H1 (cell line): Measurements from ENCODE around the gene CNPY3. TPM values are rescaled to one million over a fixed set of nuclear protein-coding genes. Genes with fewer than 3 reads are reported as not detected.

Source experiments
- CTCF ChIA-PET: fragments of 300-600 bp; sonication (Branson Sonifier 250); formaldehyde crosslinking; loops from one replicate; lab custom pipeline; 2021; ENCODE audit not compliant: partially characterized antibody; lab: Charles Lee
- POLR2A ChIA-PET: fragments of 300-600 bp; sonication (Branson Sonifier 250); formaldehyde crosslinking; loops from one replicate; lab custom pipeline; 2021; ENCODE audit warnings: inconsistent platforms; ENCODE audit not compliant: partially characterized antibody; lab: Charles Lee
- DNase-seq, 2 experiments: peaks; one replicate each; pipeline versions ENCODE4 v3.0.0 to v3.0.0-alpha.2; 2010 to 2022; ENCODE audit warnings: low spot score in 2 of 2, low read depth in 1 of 2, mixed read lengths in 1 of 2
- FAIRE-seq: peaks from 2 replicates; lab custom pipeline; 2011; peaks lifted over from hg19 to GRCh38; lab: Jason Lieb, UNC
- H2AFZ ChIP-seq: 2 replicates; pipeline ENCODE4 v1.8.1; 2012; ENCODE audit warnings: low read length, inconsistent platforms
- H2AK5ac ChIP-seq: 2 replicates; pipeline ENCODE4 v1.6.1; 2013; ENCODE audit warnings: low read depth, low read length
- H2BK120ac ChIP-seq: replicated peaks from 2 replicates; pipeline ENCODE3; 2013; ENCODE audit warnings: low read depth, low read length, inconsistent platforms
- H2BK12ac ChIP-seq: 2 replicates; pipeline ENCODE4 v1.6.1; 2013; ENCODE audit warnings: low read depth, low read length
- H2BK15ac ChIP-seq: 2 replicates; pipeline ENCODE4 v1.6.1; 2013; ENCODE audit warnings: low read length
- H2BK20ac ChIP-seq: 2 replicates; pipeline ENCODE4 v1.6.1; 2013; ENCODE audit warnings: low read length
- H2BK5ac ChIP-seq: 2 replicates; pipeline ENCODE4 v1.6.1; 2013; ENCODE audit warnings: low read depth, low read length
- H3K14ac ChIP-seq: 2 replicates; pipeline ENCODE4 v1.6.1; 2013; ENCODE audit warnings: inconsistent platforms; ENCODE audit not compliant: insufficient read length
- H3K18ac ChIP-seq: 2 replicates; pipeline ENCODE4 v1.6.1; 2013; ENCODE audit warnings: low read length; ENCODE audit errors: extremely low read depth
- H3K23ac ChIP-seq: 2 replicates; pipeline ENCODE4 v1.6.1; 2013; ENCODE audit warnings: inconsistent platforms; ENCODE audit not compliant: insufficient read length
- H3K23me2 ChIP-seq: 2 replicates; pipeline ENCODE4 v1.6.1; 2013; ENCODE audit warnings: low read depth, low read length
- H3K27ac ChIP-seq: 2 replicates; pipeline ENCODE4 v1.6.1; 2011; ENCODE audit warnings: low read depth, low read length, inconsistent platforms
- H3K27me3 ChIP-seq, 4 experiments: replicated peaks in 1 of 4; 1 replicate in 1 of 4; 2 replicates in 3 of 4; pipeline versions ENCODE4 v1.6.1 to v1.8.1; 2011 to 2013; ENCODE audit warnings: low read length in 3 of 4, mild to moderate bottlenecking in 3 of 4, inconsistent platforms in 2 of 4, mixed read lengths in 2 of 4, moderate library complexity in 1 of 4; ENCODE audit not compliant: control insufficient read depth in 3 of 4, insufficient read depth in 3 of 4; ENCODE audit errors: extremely low read depth in 1 of 4
- H3K36me3 ChIP-seq, 4 experiments: 2 replicates each; pipeline versions ENCODE4 v1.6.1 to v1.8.1; 2011 to 2013; ENCODE audit warnings: mild to moderate bottlenecking in 4 of 4, low read length in 3 of 4, moderate library complexity in 2 of 4, control low read depth in 1 of 4, inconsistent platforms in 1 of 4; ENCODE audit not compliant: insufficient read depth in 4 of 4, control insufficient read depth in 2 of 4
- H3K4ac ChIP-seq: replicated peaks from 2 replicates; pipeline ENCODE3; 2013; ENCODE audit warnings: low read length, low read depth, mixed read lengths, inconsistent platforms; ENCODE audit not compliant: insufficient read length
- H3K4me1 ChIP-seq, 4 experiments: replicated peaks in 1 of 4; 1 replicate in 1 of 4; 2 replicates in 3 of 4; pipeline versions ENCODE4 v1.6.1 to v1.8.1; 2011 to 2013; ENCODE audit warnings: low read length in 3 of 4, inconsistent platforms in 2 of 4, mixed read lengths in 1 of 4; ENCODE audit not compliant: insufficient read depth in 4 of 4, control insufficient read depth in 3 of 4
- H3K4me2 ChIP-seq, 2 experiments: 2 replicates each; pipeline versions ENCODE4 v1.6.1 to v1.8.1; 2011 to 2013; ENCODE audit warnings: low read depth in 2 of 2, low read length in 2 of 2, control low read depth in 1 of 2, inconsistent platforms in 1 of 2, mild to moderate bottlenecking in 1 of 2; ENCODE audit not compliant: insufficient read depth in 1 of 2
- H3K4me3 ChIP-seq, 4 experiments: fragments of 200-600, 300-600 bp in 1 of 4; sonication (generic), shearing (Covaris generic), sonication (Bioruptor Twin) in 1 of 4; 2 replicates each; pipeline versions ENCODE4 v1.5.1 to v1.8.1; 2011 to 2016; ENCODE audit warnings: low read length in 4 of 4, low read depth in 3 of 4, control low read depth in 2 of 4, inconsistent platforms in 2 of 4, mild to moderate bottlenecking in 2 of 4, mixed read lengths in 1 of 4, moderate library complexity in 1 of 4; ENCODE audit not compliant: insufficient read depth in 2 of 4; ENCODE audit errors: extremely low read depth in 1 of 4
- H3K56ac ChIP-seq: replicated peaks from 2 replicates; pipeline ENCODE3; 2013; ENCODE audit warnings: low read depth, mild to moderate bottlenecking, mixed read lengths, low read length, inconsistent platforms; ENCODE audit not compliant: insufficient read length
- H3K79me1 ChIP-seq: 2 replicates; pipeline ENCODE4 v1.6.1; 2013; ENCODE audit warnings: low read depth, low read length, control low read depth
- H3K79me2 ChIP-seq, 2 experiments: 2 replicates each; pipeline versions ENCODE4 v1.6.1 to v1.8.1; 2012 to 2013; ENCODE audit warnings: low read length in 2 of 2, mild to moderate bottlenecking in 2 of 2, inconsistent platforms in 1 of 2; ENCODE audit not compliant: insufficient read depth in 2 of 2, control insufficient read depth in 1 of 2
- H3K9ac ChIP-seq, 4 experiments: replicated peaks in 1 of 4; 1 replicate in 1 of 4; 2 replicates in 3 of 4; pipeline versions ENCODE4 v1.6.1 to v1.8.1; 2011 to 2013; ENCODE audit warnings: low read depth in 3 of 4, low read length in 3 of 4, control low read depth in 2 of 4, mild to moderate bottlenecking in 2 of 4, moderate library complexity in 2 of 4, inconsistent platforms in 1 of 4; ENCODE audit errors: extremely low read depth in 1 of 4
- H3K9me3 ChIP-seq, 2 experiments: 2 replicates each; pipeline versions ENCODE4 v1.6.1 to v1.8.1; 2012 to 2013; ENCODE audit warnings: mild to moderate bottlenecking in 2 of 2, moderate library complexity in 2 of 2, control low read depth in 1 of 2, inconsistent platforms in 1 of 2, low read depth in 1 of 2, low read length in 1 of 2, mixed read lengths in 1 of 2; ENCODE audit not compliant: insufficient read depth in 2 of 2
- H4K20me1 ChIP-seq, 2 experiments: replicated peaks in 1 of 2; 2 replicates each; pipeline versions ENCODE3 to v1.8.1; 2011 to 2013; ENCODE audit warnings: inconsistent platforms in 2 of 2, low read length in 2 of 2, mild to moderate bottlenecking in 1 of 2; ENCODE audit not compliant: insufficient read depth in 2 of 2, control insufficient read depth in 1 of 2
- H4K5ac ChIP-seq: 2 replicates; pipeline ENCODE4 v1.6.1; 2013; ENCODE audit warnings: low read length, low read depth, mixed read lengths, inconsistent platforms; ENCODE audit not compliant: insufficient read length
- H4K8ac ChIP-seq: 2 replicates; pipeline ENCODE4 v1.8.0; 2013; ENCODE audit warnings: mild to moderate bottlenecking, moderate library complexity, low read length, inconsistent platforms; ENCODE audit not compliant: insufficient read depth; ENCODE audit errors: extremely low read depth
- H4K91ac ChIP-seq: replicated peaks from 2 replicates; pipeline ENCODE3; 2013; ENCODE audit warnings: low read length, mixed read lengths, inconsistent platforms; ENCODE audit not compliant: insufficient read length
- CHD2 ChIP-seq: IDR thresholded peaks from 2 replicates; pipeline ENCODE4 v1.6.1; 2012; ENCODE audit warnings: low read length, improper control_type of control experiment
- HDAC6 ChIP-seq: IDR thresholded peaks from one replicate; pipeline ENCODE4 v1.7.1; 2012; ENCODE audit warnings: low read depth, mild to moderate bottlenecking, inconsistent platforms, low read length, moderate library complexity
- TBP ChIP-seq: IDR thresholded peaks from 2 replicates; pipeline ENCODE4 v1.6.1; 2011; ENCODE audit warnings: low read depth, low read length, improper control_type of control experiment
- WGBS, 2 experiments: shearing (Covaris generic) in 1 of 2; methylation state at CpG; one replicate each; pipeline versions ENCODE4 v1.1.6 to v1.1.7; 2013 to 2015; ENCODE audit warnings: low lambda C conversion rate in 2 of 2, mixed read lengths in 2 of 2, inconsistent platforms in 1 of 2, low coverage in 1 of 2, missing lambda C conversion rate in 1 of 2; ENCODE audit not compliant: insufficient replicate concordance in 2 of 2, insufficient coverage in 1 of 2, insufficient read length in 1 of 2; ENCODE audit errors: extremely low coverage in 1 of 2, missing lambda C conversion rate in 1 of 2; 5-methylcytosine and 5-hydroxymethylcytosine counted together
- polyA plus RNA-seq, 7 experiments: library from polyadenylated mRNA; depleted of rRNA in 3 of 7; stranded (reverse) in 5 of 7; unstranded in 2 of 7; fragments of >200 nt in 5 of 7; fragments of 200-250 nt in 2 of 7; gene quantifications; 1 replicate in 5 of 7; 2 replicates in 1 of 7; 4 replicates in 1 of 7; pipeline versions ENCODE4 v1.2.1 to v1.2.3, GENCODE V29; 2011 to 2013; ENCODE audit warnings: missing spikeins in 2 of 7, mixed read lengths in 2 of 7
- total RNA-seq: library from RNA; stranded (reverse); fragmentation: NEBNext Ultra II Directional; extraction: Animal tissue kit (Norgen Biotek cat#: 25700); gene quantifications from 2 replicates; pipeline ENCODE4 v1.2.1, GENCODE V29; 2021

CNPY3 gene
- total and polyA plus RNA-seq, 2 of the 8 experiments (the other 6 are each of a cell fraction or from before 2014, with no cell fraction given), result 49.6 to 64.5 TPM

GRCh38 chr6:42907336-42907735, 21.9 kb upstream of the CNPY3 start:
- H4K5ac ChIP-seq, result no peak overlapping the region
- no peaks in the 10 kb centered on the region for H3K79me2 ChIP-seq
- H3K9ac ChIP-seq, result no peak overlapping the region
- ChIA-PET POLR2A (interaction anchor here (1.1 to 1.5 kb wide), 3 partner anchors 17 to 28 kb away, joined by 4 to 6 read pairs (median 4); partner anchors contain the start of genes CNPY3 and RPL7L1), CTCF (interaction anchor here (0.6 to 3.6 kb wide), 4 partner anchors 19 to 103 kb away, joined by 3 to 9 read pairs (median 6); partner anchors contain the start of gene CNPY3)
- no peaks in the 10 kb centered on the region for H4K20me1 ChIP-seq
- no peak for TF ChIP-seq TBP
- TF ChIP-seq CHD2, result no peak
- TF ChIP-seq HDAC6, result no peak
- no peak overlapping the region for H3K18ac ChIP-seq
- no peak for DNase-seq
- H3K4me2 ChIP-seq, result no peak overlapping the region
- no peak for FAIRE-seq
- 0 out of 7 replicates have a peak, but pooled peaks cover 0 to 1% (median 0%) of the 10 kb centered on the region in 4 experiments for H3K4me1 ChIP-seq
- no peak overlapping the region for H3K27ac ChIP-seq
- H3K23me2 ChIP-seq, result peaks cover 2% of the 10 kb centered on the region; the same call in 1 of the 2 replicates
- H3K4me3 ChIP-seq, result no peak overlapping the region
- no peak overlapping the region for H3K4ac ChIP-seq
- WGBS, 2 experiments, result 89% methylated on average over 5 of the region's 5 CpGs; no CpG with 5 or more reads in 1 of the 2 experiments
- H3K79me1 ChIP-seq, result no peaks in the 10 kb centered on the region; the same call in 1 of the 2 replicates
- H2BK120ac ChIP-seq, result no peak overlapping the region
- H3K27me3 ChIP-seq, result no peaks in the 10 kb centered on the region; a peak in 1 of 7 replicates
- no peak overlapping the region for H2BK12ac ChIP-seq
- no peak overlapping the region for H2AK5ac ChIP-seq
- no peak overlapping the region for H3K23ac ChIP-seq
- H3K14ac ChIP-seq, result no peak overlapping the region
- H4K91ac ChIP-seq, result no peak overlapping the region
- H4K8ac ChIP-seq, result peak overlapping the region; percentile 36; the same call in 1 of the 2 replicates
- no peak overlapping the region for H2BK15ac ChIP-seq
- no peak overlapping the region for H2BK20ac ChIP-seq
- H3K36me3 ChIP-seq, result no peaks in the 10 kb centered on the region
- H2AFZ ChIP-seq, result no peak overlapping the region
- H2BK5ac ChIP-seq, result no peak overlapping the region
- no peaks in the 10 kb centered on the region for H3K9me3 ChIP-seq
- no peak overlapping the region for H3K56ac ChIP-seq
